Activated CD8-positive, alpha-beta memory T cell treated with anti-CD3 and anti-CD28 coated beads, Interleukin-2, amount 50 U/mL, for 1 hour (primary cell): Measurements from ENCODE around the gene IZUMO4.
A peak's percentile ranks its signal among the peaks of the same experiment; 100 is the strongest.
"Not testable (repeated sequence)": the region's sequence is repeated elsewhere in the genome, so short reads cannot be mapped to it uniquely, and the experiment has no call there.

Experiments used
- DNase-seq: peaks from one replicate; pipeline ENCODE4 v3.0.0-alpha.2; 2020; ENCODE audit errors: extremely low read depth

Gene IZUMO4

DNA sequence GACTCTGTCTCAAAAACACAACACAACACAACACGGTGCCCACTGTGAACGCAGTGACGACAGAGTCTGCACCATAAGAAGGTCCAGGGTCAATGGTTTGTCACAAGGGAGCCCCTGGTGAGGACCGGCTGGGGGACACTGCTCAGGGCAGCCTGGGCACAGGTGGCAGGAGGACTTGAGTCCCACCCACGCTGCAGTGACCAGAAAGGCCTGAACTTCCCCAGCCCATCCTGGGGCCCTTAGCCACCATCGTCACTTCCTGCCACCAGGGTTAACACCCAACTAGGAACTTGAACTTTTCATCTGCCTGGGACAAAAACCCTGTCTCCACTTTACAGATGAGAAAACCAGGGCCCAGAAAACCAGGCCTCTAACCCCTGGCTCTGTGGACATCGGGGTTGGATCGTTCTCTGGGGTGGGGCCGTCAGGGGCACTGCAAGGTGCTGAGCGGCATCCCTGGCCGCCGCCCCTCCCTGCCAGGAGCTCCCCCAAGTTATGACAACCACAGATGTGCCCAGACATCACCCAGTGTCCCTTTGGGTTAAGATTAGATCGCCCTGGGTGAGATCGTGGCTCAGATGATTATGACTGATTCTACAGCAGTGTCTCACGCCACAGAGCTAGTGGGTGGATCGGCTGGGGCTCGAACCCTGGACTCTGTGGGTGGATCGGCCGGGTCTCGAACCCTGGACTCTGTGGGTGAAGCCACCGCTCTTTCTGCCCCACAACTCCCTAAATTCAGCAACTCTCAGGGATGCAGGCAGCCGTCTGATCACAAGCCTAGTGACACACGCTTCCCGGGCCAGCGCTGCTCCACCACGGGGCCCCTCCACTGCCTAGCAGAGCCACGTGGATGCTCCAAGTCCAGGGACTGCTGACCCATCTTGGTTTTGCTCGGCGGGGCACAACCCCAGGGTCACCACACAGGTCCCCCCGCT lies 14.6 kb upstream of the IZUMO4 start:
- DNase-seq, result no peak

- no peak for DNase-seq
These were observed 13.4 kb upstream of the IZUMO4 start for GRCh38 chr19:2083174-2083854.

DNA sequence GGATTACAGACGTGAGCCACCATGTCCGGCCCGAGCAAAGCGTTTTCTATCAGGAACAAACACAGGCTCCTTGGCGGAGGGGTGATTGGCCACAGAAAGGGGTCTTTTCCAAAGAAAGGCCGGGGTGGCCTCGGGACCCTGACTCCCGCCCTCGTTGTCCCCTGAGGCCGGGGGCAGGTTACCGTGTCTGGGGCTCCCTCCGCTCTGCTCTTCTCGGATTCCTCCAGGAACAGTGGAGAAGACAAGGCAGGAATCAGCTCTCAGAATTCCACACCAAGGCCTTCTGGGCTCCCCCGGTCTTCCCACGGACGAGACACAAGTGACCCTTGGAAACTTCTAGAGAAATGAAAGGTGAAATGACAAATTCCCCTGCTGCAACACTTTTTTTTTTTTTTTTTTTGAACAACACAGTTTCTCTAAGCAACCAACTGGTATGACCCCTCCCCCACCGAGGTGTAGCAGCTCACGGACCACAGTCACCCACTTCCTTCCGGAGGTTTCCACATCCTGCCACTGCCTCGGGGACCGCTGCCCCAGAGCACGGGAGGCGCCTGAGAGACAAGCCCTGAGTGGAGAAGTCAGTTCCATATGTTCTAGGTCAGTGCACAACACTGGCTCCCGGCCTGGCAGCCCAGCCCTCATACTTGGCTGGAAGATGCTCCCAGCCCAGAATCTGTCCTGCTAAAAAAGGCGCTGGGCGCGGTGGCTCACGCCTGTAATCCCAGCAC lies 11.6 kb upstream of the IZUMO4 start:
- peak; percentile 96 for DNase-seq

GRCh38 chr19:2086695-2087620 lies 9.8 kb upstream of the IZUMO4 start:
- DNase-seq, result not testable (repeated sequence)

DNA sequence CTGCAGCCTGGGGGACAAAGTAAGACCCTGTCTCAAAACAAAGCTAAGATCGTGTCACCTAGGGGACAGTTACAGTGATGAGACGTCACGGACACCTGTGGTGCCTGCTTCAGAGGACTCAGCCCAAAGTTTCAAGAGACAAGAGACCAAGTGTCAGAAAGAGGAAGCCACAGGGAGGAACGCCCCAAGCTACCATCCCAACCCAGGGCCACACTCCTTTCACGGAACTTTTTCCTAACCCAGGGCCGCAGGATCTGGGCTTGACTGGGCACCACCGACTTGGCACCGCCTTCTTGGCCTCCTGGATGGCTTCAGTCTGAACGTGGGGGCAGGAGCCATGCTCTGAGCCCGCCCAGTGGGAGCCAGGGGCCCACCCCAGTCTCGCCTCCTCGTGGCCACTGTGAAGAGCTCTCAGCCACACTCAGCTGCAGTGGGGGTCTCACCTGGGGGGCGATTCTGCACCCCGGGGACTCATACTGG lies 9.1 kb upstream of the IZUMO4 start:
- no peak for DNase-seq

DNA sequence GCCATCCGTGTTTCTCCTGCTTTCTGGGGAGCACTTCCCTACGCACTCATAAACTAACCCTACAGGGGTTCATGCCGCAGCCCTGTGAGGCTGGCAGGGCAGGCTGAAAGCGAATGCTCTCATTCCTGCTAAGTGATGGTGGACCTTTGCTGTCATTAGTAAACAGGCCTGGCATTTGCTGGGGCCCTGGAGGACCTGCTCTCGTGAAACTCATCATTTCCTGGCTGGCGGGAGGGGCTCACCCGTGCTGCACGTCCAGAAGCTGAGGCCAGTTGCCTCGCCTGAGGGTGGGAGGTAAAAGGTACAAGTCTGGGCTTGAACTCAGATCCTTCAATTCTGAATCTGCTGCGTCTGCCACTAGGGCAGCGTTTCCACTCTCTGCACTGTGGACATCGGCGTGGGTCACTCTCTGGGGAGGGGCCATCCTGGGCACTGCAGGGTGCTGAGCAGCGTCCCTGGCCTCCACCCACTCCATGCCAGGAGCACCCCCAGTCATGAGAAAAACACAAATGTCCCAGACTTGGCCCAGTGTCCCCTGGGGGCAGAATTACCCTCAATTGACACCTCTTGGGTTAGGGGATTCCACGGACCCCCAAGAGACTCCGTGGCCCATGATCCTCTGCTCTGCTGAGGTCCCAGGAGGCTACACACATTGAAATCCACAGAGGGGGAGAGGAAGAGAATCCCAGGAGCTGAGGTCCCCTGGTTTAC lies 7.6 kb upstream of the IZUMO4 start:
- no peak for DNase-seq

GRCh38 chr19:2089727-2090053 lies 7.0 kb upstream of the IZUMO4 start:
- DNase-seq, result no peak

- not testable (repeated sequence) for DNase-seq
These were observed 4.7 kb upstream of the IZUMO4 start for GRCh38 chr19:2091926-2092525.

DNA sequence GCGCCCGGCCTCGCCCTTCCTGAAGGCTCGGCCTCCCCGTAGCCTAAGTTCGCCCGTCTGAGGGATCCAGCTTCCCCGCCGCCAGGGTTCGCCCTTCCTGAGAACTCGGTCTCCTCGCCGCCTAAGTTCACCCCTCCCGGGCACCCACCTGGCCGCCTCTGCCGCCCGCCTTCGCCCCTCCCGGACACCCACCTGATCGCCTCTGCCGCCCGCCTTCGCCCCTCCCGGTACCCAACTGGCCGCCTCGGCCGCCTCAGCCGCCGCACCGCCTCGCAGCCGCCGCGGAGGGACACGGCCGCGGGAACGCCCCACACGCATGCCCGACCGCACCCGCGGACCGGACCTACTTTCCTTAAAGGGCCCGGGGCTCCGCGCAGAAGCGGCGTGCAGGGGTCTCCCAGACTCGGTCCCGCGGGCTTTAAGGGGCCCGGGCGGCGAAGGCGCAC lies 658 bp upstream of the IZUMO4 start, which contains the start of gene MOB3A:
TSS of gene MOB3A (minus strand) at position 293 of the 446 bp plus-strand sequence. CDS start 17,766 bp downstream, outside the sequence.
- DNase-seq, result peak; percentile 77

GRCh38 chr19:2097203-2097885 lies 629 bp downstream of the IZUMO4 start:
- no peak for DNase-seq

DNA sequence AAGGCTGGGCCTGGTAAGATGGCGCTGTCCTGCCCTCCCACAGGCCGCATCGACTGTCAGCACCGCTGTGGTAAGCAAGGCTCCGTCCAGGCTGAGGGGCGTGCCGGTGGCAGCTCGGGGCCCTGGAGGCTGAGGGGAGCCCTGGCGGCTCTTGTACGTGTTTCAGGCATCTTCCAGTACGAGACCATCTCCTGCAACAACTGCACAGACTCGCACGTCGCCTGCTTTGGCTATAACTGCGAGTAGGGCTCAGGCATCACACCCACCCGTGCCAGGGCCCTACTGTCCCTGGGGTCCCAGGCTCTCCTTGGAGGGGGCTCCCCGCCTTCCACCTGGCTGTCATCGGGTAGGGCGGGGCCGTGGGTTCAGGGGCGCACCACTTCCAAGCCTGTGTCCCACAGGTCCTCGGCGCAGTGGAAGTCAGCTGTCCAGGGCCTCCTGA lies 1.2 kb downstream of the IZUMO4 start:
- no peak for DNase-seq

DNA sequence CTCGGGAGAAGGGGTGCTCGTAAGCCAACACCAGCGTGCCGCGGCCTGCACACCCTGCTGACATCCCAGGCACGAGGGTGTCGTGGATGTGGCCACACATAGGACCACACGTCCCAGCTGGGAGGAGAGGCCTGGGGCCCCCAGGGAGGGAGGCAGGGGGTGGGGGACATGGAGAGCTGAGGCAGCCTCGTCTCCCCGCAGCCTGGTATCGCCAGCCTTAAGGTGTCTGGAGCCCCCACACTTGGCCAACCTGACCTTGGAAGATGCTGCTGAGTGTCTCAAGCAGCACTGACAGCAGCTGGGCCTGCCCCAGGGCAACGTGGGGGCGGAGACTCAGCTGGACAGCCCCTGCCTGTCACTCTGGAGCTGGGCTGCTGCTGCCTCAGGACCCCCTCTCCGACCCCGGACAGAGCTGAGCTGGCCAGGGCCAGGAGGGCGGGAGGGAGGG lies 2.4 kb downstream of the IZUMO4 start:
- no peak for DNase-seq

DNA sequence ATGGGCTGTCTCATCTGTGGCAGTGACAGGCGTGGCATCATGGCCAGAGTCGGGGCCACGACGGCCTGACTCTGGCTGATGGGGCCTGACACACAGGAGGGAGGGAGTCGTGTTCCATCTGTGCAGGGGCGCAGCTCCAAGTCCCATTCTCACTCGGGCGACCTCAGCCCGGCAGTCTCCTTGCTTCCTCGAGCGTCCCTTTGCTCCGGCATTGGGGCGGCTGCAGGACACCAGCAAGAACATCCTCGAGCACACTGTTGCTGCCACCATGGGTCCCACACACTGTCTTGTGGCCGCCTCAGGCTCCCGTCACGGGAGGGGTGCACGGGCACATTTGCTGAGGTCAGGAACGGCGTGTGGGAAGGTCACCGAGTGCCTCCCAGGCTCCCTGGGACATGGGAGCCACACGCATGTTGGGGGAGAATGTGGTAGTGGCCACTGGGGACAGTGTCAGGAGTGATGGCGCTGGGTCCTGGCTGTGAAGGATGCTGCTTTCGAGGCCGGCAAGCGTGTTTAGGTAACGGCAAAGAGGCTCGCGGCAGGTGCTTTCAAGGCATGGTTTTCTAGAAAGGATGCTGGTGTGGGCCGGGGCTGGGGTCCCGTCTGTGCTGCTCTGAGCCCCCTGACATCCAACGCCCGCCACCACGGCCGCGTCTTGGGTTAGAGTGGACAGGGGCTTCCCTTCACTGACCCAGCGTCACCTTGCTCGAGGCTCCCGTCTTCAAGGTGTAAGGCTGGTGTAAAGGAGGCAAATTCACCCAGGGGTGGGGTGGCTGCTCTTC lies 3.4 kb downstream of the IZUMO4 start:
- DNase-seq, result no peak

- DNase-seq, result no peak
These were observed 4.0 kb downstream of the IZUMO4 start for GRCh38 chr19:2100719-2101061.

GRCh38 chr19:2101417-2102335 lies 5.0 kb downstream of the IZUMO4 start:
- DNase-seq, result no peak

GRCh38 chr19:2103045-2103707 lies 6.5 kb downstream of the IZUMO4 start:
- DNase-seq, result no peak
